Osteoblast (primary cell): ENCODE measurements around the gene TNRC18. TPM values are rescaled to one million over a fixed set of nuclear protein-coding genes. Genes with fewer than 3 reads are reported as not detected.

Experiments
- DNase-seq: peaks from one replicate; pipeline ENCODE4 v3.0.0; 2011; ENCODE audit warnings: low spot score, mixed read lengths; ENCODE audit not compliant: insufficient read length; ENCODE audit errors: missing footprints
- H2AFZ ChIP-seq: 2 replicates; pipeline ENCODE4 v1.6.0; 2011; ENCODE audit warnings: mild to moderate bottlenecking, low read length
- H3K27ac ChIP-seq: 2 replicates; pipeline ENCODE4 v1.5.1; 2011; ENCODE audit warnings: mild to moderate bottlenecking, low read depth, low read length, moderate library complexity
- H3K27me3 ChIP-seq: 2 replicates; pipeline ENCODE4 v1.6.0; 2012; ENCODE audit warnings: mild to moderate bottlenecking, control low read depth, inconsistent platforms, low read length, moderate library complexity; ENCODE audit not compliant: insufficient read depth
- H3K36me3 ChIP-seq: 2 replicates; pipeline ENCODE4 v1.5.1; 2011; ENCODE audit warnings: mild to moderate bottlenecking, low read length, control low read depth, moderate library complexity; ENCODE audit not compliant: insufficient read depth
- H3K4me1 ChIP-seq: 2 replicates; pipeline ENCODE4 v1.5.1; 2011; ENCODE audit warnings: mild to moderate bottlenecking, low read length, control low read depth, moderate library complexity; ENCODE audit not compliant: insufficient read depth
- H3K4me2 ChIP-seq: 2 replicates; pipeline ENCODE4 v1.6.0; 2011; ENCODE audit warnings: mild to moderate bottlenecking, low read length; ENCODE audit not compliant: insufficient read depth
- H3K4me3 ChIP-seq: fragments of 200-600 bp; sonication (generic); 3 replicates; pipeline ENCODE4 v1.5.1; 2012; ENCODE audit warnings: mild to moderate bottlenecking, low read length, inconsistent platforms; ENCODE audit not compliant: insufficient read depth
- H3K79me2 ChIP-seq: 2 replicates; pipeline ENCODE4 v1.6.0; 2012; ENCODE audit warnings: mild to moderate bottlenecking, low read length, control low read depth, inconsistent platforms; ENCODE audit not compliant: insufficient read depth
- H3K9me3 ChIP-seq: 2 replicates; pipeline ENCODE4 v1.5.1; 2011; ENCODE audit warnings: low read depth, low read length, control low read depth
- H4K20me1 ChIP-seq: 2 replicates; pipeline ENCODE4 v1.6.0; 2012; ENCODE audit warnings: mild to moderate bottlenecking, low read length, control low read depth; ENCODE audit not compliant: insufficient read depth
- total RNA-seq: library from RNA; depleted of rRNA; stranded (reverse); fragments of >200 nt; gene quantifications from 2 replicates; pipeline ENCODE4 v1.2.3, GENCODE V29; 2012
- TF ChIP-seq, protein P1 (sequence below): IDR thresholded peaks from 2 replicates; pipeline ENCODE4 v1.5.1; 2011; ENCODE audit warnings: mild to moderate bottlenecking, low read depth, low read length, moderate library complexity; ENCODE audit errors: extremely low read depth

The TNRC18 gene
- total RNA-seq, 1 donor = 83.6 TPM

DNA sequence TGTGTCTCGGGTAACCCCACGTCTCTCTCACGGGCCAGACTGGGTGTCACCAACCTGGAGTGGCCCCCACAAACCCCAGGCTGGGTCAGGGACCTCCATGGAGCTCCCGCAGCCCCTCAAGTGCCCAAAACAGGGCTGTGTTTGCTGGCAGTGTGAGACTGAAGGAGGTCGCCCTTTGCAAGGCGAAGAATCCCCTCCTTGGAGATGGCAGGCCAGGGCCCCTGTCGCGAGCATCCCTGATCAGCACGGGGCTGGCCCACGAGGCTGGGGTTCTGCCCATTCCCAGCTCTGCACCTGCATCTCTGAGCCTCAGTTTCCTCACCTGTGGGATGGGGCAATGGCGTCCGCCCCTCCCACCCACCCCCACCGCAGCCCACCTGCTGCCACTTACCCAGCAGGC lies 78.5 kb downstream of the TNRC18 start:
- Histone ChIP-seq H3K36me3 (peaks cover 50% of the 10 kb centered on the region), H3K4me3 (no peak overlapping the region), H3K27ac (no peak overlapping the region), H3K27me3 (no peaks in the 10 kb centered on the region), H3K4me1 (no peaks in the 10 kb centered on the region), H4K20me1 (peaks cover 29% of the 10 kb centered on the region), H3K4me2 (no peak overlapping the region), H3K9me3 (no peaks in the 10 kb centered on the region), H3K79me2 (peaks cover 62% of the 10 kb centered on the region), H2AFZ (no peak overlapping the region)
- DNase-seq = peak; percentile 32
- TF ChIP-seq, protein P1, sequence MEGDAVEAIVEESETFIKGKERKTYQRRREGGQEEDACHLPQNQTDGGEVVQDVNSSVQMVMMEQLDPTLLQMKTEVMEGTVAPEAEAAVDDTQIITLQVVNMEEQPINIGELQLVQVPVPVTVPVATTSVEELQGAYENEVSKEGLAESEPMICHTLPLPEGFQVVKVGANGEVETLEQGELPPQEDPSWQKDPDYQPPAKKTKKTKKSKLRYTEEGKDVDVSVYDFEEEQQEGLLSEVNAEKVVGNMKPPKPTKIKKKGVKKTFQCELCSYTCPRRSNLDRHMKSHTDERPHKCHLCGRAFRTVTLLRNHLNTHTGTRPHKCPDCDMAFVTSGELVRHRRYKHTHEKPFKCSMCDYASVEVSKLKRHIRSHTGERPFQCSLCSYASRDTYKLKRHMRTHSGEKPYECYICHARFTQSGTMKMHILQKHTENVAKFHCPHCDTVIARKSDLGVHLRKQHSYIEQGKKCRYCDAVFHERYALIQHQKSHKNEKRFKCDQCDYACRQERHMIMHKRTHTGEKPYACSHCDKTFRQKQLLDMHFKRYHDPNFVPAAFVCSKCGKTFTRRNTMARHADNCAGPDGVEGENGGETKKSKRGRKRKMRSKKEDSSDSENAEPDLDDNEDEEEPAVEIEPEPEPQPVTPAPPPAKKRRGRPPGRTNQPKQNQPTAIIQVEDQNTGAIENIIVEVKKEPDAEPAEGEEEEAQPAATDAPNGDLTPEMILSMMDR = no peak

DNA sequence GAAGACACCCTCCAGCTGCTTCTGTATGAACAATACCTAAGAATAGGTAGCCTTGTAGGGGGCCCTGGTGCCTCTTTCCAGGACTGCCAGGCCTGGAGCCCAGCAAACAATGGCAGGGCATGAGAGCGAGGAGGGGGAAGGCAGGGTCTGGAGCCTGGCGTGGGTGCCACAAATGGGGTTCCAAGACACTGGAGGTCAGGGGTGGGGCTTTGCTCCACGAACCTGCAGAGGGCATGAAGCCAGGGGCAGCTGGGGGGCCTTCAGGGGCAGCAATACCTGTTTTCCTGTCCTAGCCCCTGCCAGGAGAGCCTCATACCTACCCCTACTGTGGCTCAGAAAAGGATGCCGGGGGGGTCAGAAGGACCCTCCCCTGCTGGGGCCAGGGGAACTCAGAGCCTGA lies 79.3 kb downstream of the TNRC18 start:
- no peak for DNase-seq
- H4K20me1 ChIP-seq = peaks cover 33% of the 10 kb centered on the region
- H3K27me3 ChIP-seq = no peaks in the 10 kb centered on the region
- H3K27ac ChIP-seq = no peak overlapping the region
- peaks cover 52% of the 10 kb centered on the region for H3K36me3 ChIP-seq
- TF ChIP-seq, protein P1 = no peak
- no peaks in the 10 kb centered on the region for H3K9me3 ChIP-seq
- H3K4me1 ChIP-seq = no peaks in the 10 kb centered on the region
- no peak overlapping the region for H2AFZ ChIP-seq
- no peak overlapping the region for H3K4me2 ChIP-seq
- peaks cover 60% of the 10 kb centered on the region for H3K79me2 ChIP-seq
- H3K4me3 ChIP-seq = no peak overlapping the region

DNA sequence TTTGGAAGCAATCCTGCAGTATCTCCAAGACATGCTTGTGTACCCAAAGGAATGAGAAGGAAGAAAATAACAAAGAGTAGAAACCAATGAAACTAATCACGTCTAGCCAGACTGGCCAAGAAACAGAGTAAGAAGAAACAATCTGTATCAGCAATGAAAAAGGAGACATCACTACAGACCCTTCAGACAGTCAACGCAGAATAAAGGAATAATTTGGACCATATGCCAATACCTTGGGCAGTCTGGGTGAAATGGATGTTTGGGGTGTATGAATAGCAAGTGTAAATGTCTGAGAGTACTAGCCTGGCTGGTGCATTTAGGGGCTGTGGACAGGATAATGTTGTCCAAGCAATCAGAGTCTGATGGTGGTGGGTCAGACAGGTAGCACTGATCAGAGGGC lies 79.8 kb downstream of the TNRC18 start:
- Histone ChIP-seq H4K20me1 (peaks cover 34% of the 10 kb centered on the region), H3K4me3 (no peak overlapping the region), H3K79me2 (peaks cover 59% of the 10 kb centered on the region), H3K4me1 (no peaks in the 10 kb centered on the region), H3K4me2 (no peak overlapping the region), H3K9me3 (no peaks in the 10 kb centered on the region), H3K36me3 (peaks cover 56% of the 10 kb centered on the region), H3K27ac (no peak overlapping the region), H2AFZ (no peak overlapping the region), H3K27me3 (no peaks in the 10 kb centered on the region)
- DNase-seq = peak; percentile 23
- TF ChIP-seq, protein P1 = no peak

DNA sequence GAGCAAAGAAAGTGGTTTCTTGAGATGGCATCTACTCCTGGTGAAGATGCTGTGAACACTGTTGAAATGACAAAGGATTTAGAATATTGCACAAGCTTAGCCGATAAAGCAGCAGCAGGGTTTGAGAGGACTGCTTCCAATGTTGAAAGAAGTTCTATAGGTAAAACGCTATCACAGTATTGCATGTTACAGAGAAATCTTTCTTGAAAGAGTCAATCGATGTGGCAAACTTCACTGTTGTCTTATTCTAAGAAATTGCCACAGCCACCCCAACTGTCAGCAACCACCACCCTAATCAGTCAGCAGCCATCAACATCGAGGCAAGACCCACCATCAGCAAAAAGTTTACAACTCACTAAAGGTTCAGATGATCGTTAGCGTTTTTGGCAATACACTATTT lies 81.0 kb downstream of the TNRC18 start:
- no peak for DNase-seq
- Histone ChIP-seq H3K4me2 (no peak overlapping the region), H3K27me3 (no peaks in the 10 kb centered on the region), H3K36me3 (peaks cover 59% of the 10 kb centered on the region), H3K9me3 (no peaks in the 10 kb centered on the region), H3K79me2 (peaks cover 55% of the 10 kb centered on the region), H4K20me1 (peaks cover 31% of the 10 kb centered on the region), H3K27ac (no peak overlapping the region), H2AFZ (no peak overlapping the region), H3K4me1 (no peaks in the 10 kb centered on the region), H3K4me3 (no peak overlapping the region)
- TF ChIP-seq, protein P1 = no peak
